ENCODE measurements around the gene FGD2. TPM values are rescaled to one million over a fixed set of nuclear protein-coding genes. Genes with fewer than 3 reads are reported as not detected.
"Not testable (repeated sequence)": the region's sequence is repeated elsewhere in the genome, so short reads cannot be mapped to it uniquely, and the experiment has no call there.

FGD2 gene
- total RNA-seq, 2 experiments from 2014 or later: 9.8 to 12.4 TPM

- DNase-seq: no peak
- no peak overlapping the region for H3K27ac Mint-ChIP-seq
Observed at GRCh38 chr6:36989264-36989663, 16.2 kb upstream of the FGD2 start.

GRCh38 chr6:36990401-36990800 is 15.1 kb upstream of the FGD2 start:
- DNase-seq; POLR2A ChIA-PET; H3K36me3 Mint-ChIP-seq; H3K9me3 Mint-ChIP-seq; ATAC-seq (ENCODE audit: low read depth); H3K27ac Mint-ChIP-seq; H3K4me3 Mint-ChIP-seq: not testable (repeated sequence)
- H3K27me3 Mint-ChIP-seq: peaks cover 28% of the 10 kb centered on the region
- peaks cover 11% of the 10 kb centered on the region for H3K4me1 Mint-ChIP-seq

More at GRCh38 chr6:36989264-36989663, 16.2 kb upstream of the FGD2 start:
- peaks cover 21% of the 10 kb centered on the region for H3K27me3 Mint-ChIP-seq
- H3K36me3 Mint-ChIP-seq: peaks cover 1% of the 10 kb centered on the region
- H3K9me3 Mint-ChIP-seq: no peaks in the 10 kb centered on the region
- POLR2A ChIA-PET: interaction anchor here (0.7 to 1.5 kb wide), 3 partner anchors 10 to 282 kb away, joined by 4 to 7 read pairs (median 4); no protein-coding TSS in a partner anchor
- peaks cover 11% of the 10 kb centered on the region for H3K4me1 Mint-ChIP-seq
- H3K4me3 Mint-ChIP-seq: no peak overlapping the region
- no peak for ATAC-seq (ENCODE audit: low read depth)

GRCh38 chr6:36997811-36998722 is 7.4 kb upstream of the FGD2 start:
- Mint-ChIP-seq H3K4me3 (no peak overlapping the region), H3K4me1 (peaks cover 2% of the 10 kb centered on the region), H3K27ac (no peak overlapping the region), H3K9me3 (no peaks in the 10 kb centered on the region), H3K36me3 (no peaks in the 10 kb centered on the region), H3K27me3 (peaks cover 19% of the 10 kb centered on the region)
- DNase-seq: no peak
- POLR2A ChIA-PET: no interaction called here
- ATAC-seq (ENCODE audit: low read depth): no peak

GRCh38 chr6:36998723-36999038 is 6.8 kb upstream of the FGD2 start:
- Mint-ChIP-seq H3K9me3 (no peaks in the 10 kb centered on the region), H3K4me1 (peaks cover 2% of the 10 kb centered on the region), H3K27ac (no peak overlapping the region), H3K36me3 (no peaks in the 10 kb centered on the region), H3K27me3 (peaks cover 13% of the 10 kb centered on the region), H3K4me3 (no peak overlapping the region)
- ATAC-seq (ENCODE audit: low read depth): no peak
- POLR2A ChIA-PET: no interaction called here
- DNase-seq: no peak

GRCh38 chr6:36999061-36999750 is 6.2 kb upstream of the FGD2 start:
- POLR2A ChIA-PET: no interaction called here
- Mint-ChIP-seq H3K27ac (no peak overlapping the region), H3K4me3 (no peak overlapping the region), H3K27me3 (peaks cover 12% of the 10 kb centered on the region), H3K9me3 (no peaks in the 10 kb centered on the region), H3K36me3 (no peaks in the 10 kb centered on the region), H3K4me1 (peaks cover 2% of the 10 kb centered on the region)
- DNase-seq (no peak), ATAC-seq (ENCODE audit: low read depth) (no peak)

GRCh38 chr6:36999751-37000125 is 5.7 kb upstream of the FGD2 start:
- peaks cover 7% of the 10 kb centered on the region for H3K27me3 Mint-ChIP-seq
- no peaks in the 10 kb centered on the region for H3K36me3 Mint-ChIP-seq
- ATAC-seq (ENCODE audit: low read depth): no peak

GRCh38 chr6:37004044-37004980 is 1.1 kb upstream of the FGD2 start:
- H3K27me3 Mint-ChIP-seq: no peaks in the 10 kb centered on the region
- H3K36me3 Mint-ChIP-seq: no peaks in the 10 kb centered on the region
- peaks cover 23% of the 10 kb centered on the region for H3K4me1 Mint-ChIP-seq
- no peak overlapping the region for H3K4me3 Mint-ChIP-seq
- ATAC-seq (ENCODE audit: low read depth): no peak
- no peak for DNase-seq
- POLR2A ChIA-PET: interaction anchor here (3.4 kb wide), 1 partner anchor 18 kb away, joined by 15 read pairs; the partner anchor contains the start of gene MTCH1
- H3K27ac Mint-ChIP-seq: peak overlapping the region; percentile 30
- H3K9me3 Mint-ChIP-seq: no peaks in the 10 kb centered on the region

More at GRCh38 chr6:36999751-37000125, 5.7 kb upstream of the FGD2 start:
- no peak overlapping the region for H3K4me3 Mint-ChIP-seq
- H3K9me3 Mint-ChIP-seq: no peaks in the 10 kb centered on the region
- no peak overlapping the region for H3K27ac Mint-ChIP-seq
- POLR2A ChIA-PET: no interaction called here
- H3K4me1 Mint-ChIP-seq: peaks cover 2% of the 10 kb centered on the region
- no peak for DNase-seq

- no peaks in the 10 kb centered on the region for H3K9me3 Mint-ChIP-seq
- peak overlapping the region; percentile 80 for H3K27ac Mint-ChIP-seq
- POLR2A ChIA-PET: interaction anchor here (1.4 to 3.4 kb wide), 3 partner anchors 12 to 20 kb away, joined by 4 to 15 read pairs (median 8); partner anchors contain the start of gene MTCH1
- H3K4me1 Mint-ChIP-seq: peaks cover 23% of the 10 kb centered on the region
- no peak for DNase-seq
- H3K27me3 Mint-ChIP-seq: no peaks in the 10 kb centered on the region
- no peaks in the 10 kb centered on the region for H3K36me3 Mint-ChIP-seq
- H3K4me3 Mint-ChIP-seq: peak overlapping the region; percentile 81
- ATAC-seq (ENCODE audit: low read depth): peak; percentile 20
Observed at GRCh38 chr6:37005827-37006567, 542 bp downstream of the FGD2 start.

GRCh38 chr6:37006793-37007339 is 1.4 kb downstream of the FGD2 start:
- Mint-ChIP-seq H3K9me3 (no peaks in the 10 kb centered on the region), H3K36me3 (no peaks in the 10 kb centered on the region), H3K4me3 (peak overlapping the region; percentile 81), H3K27me3 (no peaks in the 10 kb centered on the region), H3K4me1 (peaks cover 23% of the 10 kb centered on the region), H3K27ac (peak overlapping the region; percentile 75)
- POLR2A ChIA-PET: interaction anchor here (1.1 to 3.4 kb wide), 4 partner anchors 11 to 132 kb away, joined by 3 to 15 read pairs (median 6); partner anchors contain the start of gene MTCH1
- DNase-seq (no peak), ATAC-seq (ENCODE audit: low read depth) (no peak)

GRCh38 chr6:37007340-37008043 is 2.0 kb downstream of the FGD2 start:
- Mint-ChIP-seq H3K27ac (peak overlapping the region; percentile 30), H3K36me3 (no peaks in the 10 kb centered on the region), H3K4me1 (peaks cover 23% of the 10 kb centered on the region), H3K9me3 (no peaks in the 10 kb centered on the region), H3K4me3 (peak overlapping the region; percentile 25), H3K27me3 (no peaks in the 10 kb centered on the region)
- ATAC-seq (ENCODE audit: low read depth): no peak
- no peak for DNase-seq
- POLR2A ChIA-PET: interaction anchor here (1.1 to 3.4 kb wide), 4 partner anchors 11 to 132 kb away, joined by 3 to 15 read pairs (median 6); partner anchors contain the start of gene MTCH1

- ATAC-seq (ENCODE audit: low read depth): no peak
- POLR2A ChIA-PET: no interaction called here
- DNase-seq: no peak
- Mint-ChIP-seq H3K27ac (no peak overlapping the region), H3K9me3 (no peaks in the 10 kb centered on the region), H3K4me3 (no peak overlapping the region), H3K4me1 (peaks cover 23% of the 10 kb centered on the region), H3K36me3 (no peaks in the 10 kb centered on the region), H3K27me3 (no peaks in the 10 kb centered on the region)
Observed at GRCh38 chr6:37008484-37009465, 3.3 kb downstream of the FGD2 start.
